HG03442 (cell line): ENCODE results near the gene RAVER1.
A peak's percentile ranks its signal among the peaks of the same experiment; 100 is the strongest.
"Not testable (repeated sequence)": the region's sequence is repeated elsewhere in the genome, so short reads cannot be mapped to it uniquely, and the experiment has no call there.

Experiments used
- ATAC-seq: cut with Tn5 transposase; IDR thresholded peaks from one replicate; pipeline ENCODE4 v1.9.1; 2021; ENCODE audit warnings: mild to moderate bottlenecking, moderate library complexity; ENCODE audit not compliant: unreplicated experiment

RAVER1 gene

DNA sequence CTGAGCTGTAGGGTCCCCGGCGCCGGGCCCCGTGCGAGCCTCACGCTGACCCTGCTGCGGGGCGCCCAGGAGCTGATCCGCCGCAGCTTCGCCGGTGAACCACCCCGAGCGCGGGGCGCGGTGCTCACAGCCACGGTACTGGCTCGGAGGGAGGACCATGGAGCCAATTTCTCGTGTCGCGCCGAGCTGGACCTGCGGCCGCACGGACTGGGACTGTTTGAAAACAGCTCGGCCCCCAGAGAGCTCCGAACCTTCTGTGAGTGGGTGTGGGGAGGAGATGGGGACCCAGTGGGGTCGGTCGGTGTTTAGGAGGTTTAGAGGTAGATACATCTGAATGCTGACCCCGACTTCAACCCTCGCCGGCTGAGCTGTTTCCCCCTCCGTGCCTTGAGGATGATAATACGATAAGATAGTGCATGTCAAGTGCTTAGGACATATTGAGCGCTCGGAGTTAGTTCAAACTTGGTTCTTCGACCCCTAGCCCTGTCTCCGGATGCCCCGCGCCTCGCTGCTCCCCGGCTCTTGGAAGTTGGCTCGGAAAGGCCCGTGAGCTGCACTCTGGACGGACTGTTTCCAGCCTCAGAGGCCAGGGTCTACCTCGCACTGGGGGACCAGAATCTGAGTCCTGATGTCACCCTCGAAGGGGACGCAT is 41.6 kb downstream of the RAVER1 start:
- ATAC-seq = no peak

DNA sequence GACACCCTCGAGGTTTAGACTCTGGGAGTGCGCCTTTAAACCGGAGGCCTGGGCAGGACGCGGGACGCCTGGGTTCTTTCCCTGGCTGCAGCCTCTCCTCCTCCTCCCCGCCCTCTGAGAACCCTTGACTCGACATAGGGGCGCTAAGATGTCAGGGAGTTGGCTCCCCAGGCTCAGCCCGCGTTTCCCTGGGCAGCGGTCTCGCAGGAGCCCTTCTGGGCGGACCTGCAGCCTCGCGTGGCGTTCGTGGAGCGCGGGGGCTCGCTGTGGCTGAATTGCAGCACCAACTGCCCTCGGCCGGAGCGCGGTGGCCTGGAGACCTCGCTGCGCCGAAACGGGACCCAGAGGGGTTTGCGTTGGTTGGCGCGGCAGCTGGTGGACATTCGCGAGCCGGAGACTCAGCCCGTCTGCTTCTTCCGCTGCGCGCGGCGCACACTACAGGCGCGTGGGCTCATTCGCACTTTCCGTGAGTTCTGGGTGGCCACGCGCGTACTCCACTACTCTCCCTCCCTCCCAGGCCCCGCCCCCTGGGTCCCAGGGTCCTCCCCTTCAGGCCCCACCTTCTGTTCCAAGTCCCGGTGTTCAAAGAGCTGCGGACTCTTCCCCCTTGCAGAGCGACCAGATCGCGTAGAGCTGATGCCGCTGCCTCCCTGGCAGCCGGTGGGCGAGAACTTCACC is 42.3 kb downstream of the RAVER1 start:
- no peak for ATAC-seq

DNA sequence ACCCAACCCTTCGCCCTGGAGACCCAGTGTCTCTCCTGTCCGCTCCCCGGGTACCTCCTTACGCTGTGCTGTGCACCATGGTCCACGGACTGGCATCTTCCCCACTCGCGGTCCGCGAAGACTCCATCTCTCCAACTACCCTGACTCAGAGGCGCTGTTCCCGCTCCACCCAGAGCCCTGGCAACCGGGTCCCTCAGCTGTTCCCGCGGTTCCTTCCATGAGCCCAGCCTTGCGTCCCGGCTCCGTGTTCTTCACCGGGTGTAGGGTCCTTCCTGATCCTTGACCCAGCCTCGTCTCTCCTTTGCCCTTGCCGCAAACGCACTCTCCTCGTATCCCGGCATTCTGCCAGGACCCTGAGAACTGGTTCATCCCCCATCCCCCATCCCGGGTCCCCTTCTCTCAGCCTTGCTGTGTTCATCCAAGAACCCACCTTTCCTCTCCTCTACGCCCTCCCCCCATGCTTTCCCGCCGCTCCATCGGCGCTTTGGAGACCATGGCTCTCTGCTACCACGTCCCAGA is 42.9 kb downstream of the RAVER1 start:
- no peak for ATAC-seq

DNA sequence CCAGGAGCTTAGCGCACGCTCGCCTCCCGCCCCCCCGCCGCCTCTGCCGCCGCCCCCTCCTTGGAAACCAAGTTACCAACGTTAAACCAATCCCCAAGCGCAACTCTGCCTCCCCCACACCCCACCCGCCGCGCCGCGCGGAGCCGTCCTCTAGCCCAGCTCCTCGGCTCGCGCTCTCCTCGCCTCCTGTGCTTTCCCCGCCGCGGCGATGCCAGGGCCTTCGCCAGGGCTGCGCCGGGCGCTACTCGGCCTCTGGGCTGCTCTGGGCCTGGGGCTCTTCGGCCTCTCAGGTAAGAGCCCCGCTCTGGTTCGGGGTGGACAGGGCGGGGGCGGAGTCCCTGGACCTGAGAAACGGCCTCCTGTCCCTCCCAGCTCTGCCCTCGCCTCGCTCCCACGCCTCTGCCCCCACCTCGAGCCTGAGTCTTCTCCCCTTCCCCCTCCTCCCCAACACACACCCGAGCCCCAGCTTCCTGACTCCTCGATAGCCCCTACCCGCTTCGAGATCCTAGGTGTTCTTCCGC is 43.4 kb downstream of the RAVER1 start, which contains the start of gene ICAM5:
ICAM5 (plus strand) TSS at position 117 of the 521 bp plus-strand sequence; CDS start at position 209, 92 bp downstream.
- ATAC-seq = no peak

DNA sequence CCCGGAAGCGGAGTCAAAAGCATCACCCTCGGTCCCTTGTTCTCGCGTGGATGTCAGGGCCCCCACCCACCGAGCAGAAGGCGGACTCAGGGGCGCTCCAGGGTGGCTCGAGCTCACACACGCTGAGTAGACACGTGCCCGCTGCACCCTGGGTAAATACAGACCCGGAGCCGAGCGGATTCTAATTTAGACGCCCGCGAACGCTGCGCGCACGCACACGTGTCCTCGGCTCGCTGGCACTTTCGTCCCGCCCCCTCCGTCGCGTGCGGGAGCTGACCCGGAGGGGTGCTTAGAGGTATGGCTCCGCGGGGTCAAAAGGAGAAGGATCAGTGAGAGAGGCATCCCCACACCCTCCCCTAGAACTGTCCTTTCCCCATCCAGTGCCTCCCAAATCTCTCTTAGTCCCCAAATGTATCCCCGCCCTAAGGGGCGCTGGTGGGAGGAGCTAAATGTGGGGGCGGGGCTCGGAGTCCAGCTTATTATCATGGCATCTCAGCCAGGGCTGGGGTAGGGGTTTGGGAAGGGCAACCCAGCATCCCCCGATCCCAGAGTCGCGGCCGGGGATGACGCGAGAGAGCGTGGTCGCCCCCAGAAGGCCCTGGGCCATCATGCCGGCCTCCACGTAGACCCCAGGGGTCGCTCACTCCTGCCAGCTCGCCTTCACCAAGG is 44.0 kb downstream of the RAVER1 start:
- no peak for ATAC-seq

DNA sequence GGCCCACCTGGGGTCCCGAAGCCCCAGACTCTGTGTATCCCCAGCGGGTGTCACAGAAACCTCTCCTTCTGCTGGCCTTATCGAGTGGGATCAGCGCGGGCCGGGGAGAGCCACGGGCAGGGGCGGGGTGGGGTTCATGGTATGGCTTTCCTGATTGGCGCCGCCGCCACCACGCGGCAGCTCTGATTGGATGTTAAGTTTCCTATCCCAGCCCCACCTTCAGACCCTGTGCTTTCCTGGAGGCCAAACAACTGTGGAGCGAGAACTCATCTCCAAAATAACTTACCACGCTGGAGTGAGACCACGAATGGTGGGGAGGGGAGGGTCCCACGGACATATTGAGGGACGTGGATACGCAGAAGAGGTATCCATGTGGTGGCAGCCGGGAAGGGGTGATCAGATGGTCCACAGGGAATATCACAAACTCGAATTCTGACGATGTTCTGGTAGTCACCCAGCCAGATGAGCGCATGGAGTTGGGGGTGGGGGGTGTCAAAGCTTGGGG is 44.6 kb downstream of the RAVER1 start:
- no peak for ATAC-seq

DNA sequence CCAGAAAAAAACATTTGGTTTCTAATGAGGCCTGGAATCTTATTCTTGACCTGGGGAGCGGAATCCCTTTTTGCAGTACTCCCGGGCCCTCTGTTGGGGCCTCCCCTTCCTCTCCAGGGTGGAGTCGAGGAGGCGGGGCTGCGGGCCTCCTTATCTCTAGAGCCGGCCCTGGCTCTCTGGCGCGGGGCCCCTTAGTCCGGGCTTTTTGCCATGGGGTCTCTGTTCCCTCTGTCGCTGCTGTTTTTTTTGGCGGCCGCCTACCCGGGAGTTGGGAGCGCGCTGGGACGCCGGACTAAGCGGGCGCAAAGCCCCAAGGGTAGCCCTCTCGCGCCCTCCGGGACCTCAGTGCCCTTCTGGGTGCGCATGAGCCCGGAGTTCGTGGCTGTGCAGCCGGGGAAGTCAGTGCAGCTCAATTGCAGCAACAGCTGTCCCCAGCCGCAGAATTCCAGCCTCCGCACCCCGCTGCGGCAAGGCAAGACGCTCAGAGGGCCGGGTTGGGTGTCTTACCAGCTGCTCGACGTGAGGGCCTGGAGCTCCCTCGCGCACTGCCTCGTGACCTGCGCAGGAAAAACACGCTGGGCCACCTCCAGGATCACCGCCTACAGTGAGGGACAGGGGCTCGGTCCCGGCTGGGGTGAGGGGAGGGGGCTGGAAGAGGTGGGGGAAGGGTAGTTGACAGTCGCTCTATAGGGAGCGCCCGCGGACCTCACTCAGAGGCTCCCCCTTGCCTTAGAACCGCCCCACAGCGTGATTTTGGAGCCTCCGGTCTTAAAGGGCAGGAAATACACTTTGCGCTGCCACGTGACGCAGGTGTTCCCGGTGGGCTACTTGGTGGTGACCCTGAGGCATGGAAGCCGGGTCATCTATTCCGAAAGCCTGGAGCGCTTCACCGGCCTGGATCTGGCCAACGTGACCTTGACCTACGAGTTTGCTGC is 46.3 kb downstream of the RAVER1 start, which contains the start of gene ICAM4:
ICAM4 (plus strand) TSS at position 153 of the 935 bp plus-strand sequence; CDS start at position 211, 58 bp downstream.
- ATAC-seq = no peak

DNA sequence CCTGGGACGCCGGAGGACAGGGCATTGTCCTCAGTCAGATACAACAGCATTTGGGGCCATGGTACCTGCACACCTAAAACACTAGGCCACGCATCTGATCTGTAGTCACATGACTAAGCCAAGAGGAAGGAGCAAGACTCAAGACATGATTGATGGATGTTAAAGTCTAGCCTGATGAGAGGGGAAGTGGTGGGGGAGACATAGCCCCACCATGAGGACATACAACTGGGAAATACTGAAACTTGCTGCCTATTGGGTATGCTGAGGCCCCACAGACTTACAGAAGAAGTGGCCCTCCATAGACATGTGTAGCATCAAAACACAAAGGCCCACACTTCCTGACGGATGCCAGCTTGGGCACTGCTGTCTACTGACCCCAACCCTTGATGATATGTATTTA is 47.9 kb downstream of the RAVER1 start:
- ATAC-seq = no peak

DNA sequence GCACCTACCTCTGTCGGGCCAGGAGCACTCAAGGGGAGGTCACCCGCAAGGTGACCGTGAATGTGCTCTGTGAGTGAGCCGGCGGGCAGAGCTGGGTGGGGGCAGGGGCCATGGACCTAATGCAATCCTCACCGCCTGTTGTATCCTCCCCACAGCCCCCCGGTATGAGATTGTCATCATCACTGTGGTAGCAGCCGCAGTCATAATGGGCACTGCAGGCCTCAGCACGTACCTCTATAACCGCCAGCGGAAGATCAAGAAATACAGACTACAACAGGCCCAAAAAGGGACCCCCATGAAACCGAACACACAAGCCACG is 48.4 kb downstream of the RAVER1 start:
- ATAC-seq = no peak

DNA sequence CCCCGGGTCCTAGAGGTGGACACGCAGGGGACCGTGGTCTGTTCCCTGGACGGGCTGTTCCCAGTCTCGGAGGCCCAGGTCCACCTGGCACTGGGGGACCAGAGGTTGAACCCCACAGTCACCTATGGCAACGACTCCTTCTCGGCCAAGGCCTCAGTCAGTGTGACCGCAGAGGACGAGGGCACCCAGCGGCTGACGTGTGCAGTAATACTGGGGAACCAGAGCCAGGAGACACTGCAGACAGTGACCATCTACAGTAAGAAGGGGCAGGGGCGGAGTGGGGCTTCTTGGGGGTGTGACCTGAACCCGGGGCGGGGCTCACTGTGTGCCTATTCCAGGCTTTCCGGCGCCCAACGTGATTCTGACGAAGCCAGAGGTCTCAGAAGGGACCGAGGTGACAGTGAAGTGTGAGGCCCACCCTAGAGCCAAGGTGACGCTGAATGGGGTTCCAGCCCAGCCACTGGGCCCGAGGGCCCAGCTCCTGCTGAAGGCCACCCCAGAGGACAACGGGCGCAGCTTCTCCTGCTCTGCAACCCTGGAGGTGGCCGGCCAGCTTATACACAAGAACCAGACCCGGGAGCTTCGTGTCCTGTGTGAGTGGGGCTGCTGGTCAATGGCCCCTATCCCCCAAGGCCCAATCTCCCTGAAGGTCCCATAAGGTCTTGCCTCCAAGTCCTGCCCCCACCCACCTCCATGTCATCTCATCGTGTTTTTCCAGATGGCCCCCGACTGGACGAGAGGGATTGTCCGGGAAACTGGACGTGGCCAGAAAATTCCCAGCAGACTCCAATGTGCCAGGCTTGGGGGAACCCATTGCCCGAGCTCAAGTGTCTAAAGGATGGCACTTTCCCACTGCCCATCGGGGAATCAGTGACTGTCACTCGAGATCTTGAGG is 49.0 kb downstream of the RAVER1 start:
- no peak for ATAC-seq

DNA sequence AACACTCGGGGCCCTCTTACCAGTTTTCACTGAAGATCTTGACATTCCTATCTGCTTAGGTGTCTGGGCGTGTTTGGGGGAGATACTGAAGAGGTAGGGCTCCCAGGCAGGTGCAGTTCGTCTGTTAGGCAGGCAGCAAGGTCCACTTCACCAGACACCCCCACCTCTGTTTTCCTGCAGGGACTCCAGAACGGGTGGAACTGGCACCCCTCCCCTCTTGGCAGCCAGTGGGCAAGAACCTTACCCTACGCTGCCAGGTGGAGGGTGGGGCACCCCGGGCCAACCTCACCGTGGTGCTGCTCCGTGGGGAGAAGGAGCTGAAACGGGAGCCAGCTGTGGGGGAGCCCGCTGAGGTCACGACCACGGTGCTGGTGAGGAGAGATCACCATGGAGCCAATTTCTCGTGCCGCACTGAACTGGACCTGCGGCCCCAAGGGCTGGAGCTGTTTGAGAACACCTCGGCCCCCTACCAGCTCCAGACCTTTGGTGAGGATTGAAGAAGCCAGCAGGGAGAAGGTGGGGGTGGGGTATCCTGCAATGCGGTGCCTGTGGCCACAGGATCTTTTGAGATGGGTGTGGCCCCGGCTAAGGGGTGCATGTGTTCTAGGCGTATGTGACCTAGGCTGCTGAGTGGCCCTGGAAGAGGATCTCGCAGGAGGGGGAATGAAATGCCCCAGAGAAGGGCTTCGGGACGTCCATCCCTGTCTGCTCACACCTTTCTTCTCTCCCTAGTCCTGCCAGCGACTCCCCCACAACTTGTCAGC is 49.8 kb downstream of the RAVER1 start:
- no peak for ATAC-seq

DNA sequence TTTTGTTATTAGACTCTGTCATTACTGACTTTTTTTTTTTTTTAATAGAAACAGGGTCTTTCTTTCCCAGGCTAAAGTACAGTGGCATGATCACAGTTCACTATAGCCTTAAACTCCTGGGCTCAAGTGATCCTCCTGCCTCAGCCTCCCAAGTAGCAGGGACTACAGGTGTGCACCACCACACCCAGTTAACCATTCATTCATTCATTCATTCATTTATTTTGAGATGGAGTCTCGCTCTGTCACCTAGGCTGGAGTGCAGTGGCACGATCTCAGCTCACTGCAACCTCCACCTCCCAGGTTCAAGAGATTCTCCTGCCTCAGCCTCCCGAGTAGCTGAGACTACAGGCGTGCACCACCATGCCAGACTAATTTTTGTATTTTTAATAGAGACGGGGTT is 51.3 kb downstream of the RAVER1 start:
- ATAC-seq = not testable (repeated sequence)

DNA sequence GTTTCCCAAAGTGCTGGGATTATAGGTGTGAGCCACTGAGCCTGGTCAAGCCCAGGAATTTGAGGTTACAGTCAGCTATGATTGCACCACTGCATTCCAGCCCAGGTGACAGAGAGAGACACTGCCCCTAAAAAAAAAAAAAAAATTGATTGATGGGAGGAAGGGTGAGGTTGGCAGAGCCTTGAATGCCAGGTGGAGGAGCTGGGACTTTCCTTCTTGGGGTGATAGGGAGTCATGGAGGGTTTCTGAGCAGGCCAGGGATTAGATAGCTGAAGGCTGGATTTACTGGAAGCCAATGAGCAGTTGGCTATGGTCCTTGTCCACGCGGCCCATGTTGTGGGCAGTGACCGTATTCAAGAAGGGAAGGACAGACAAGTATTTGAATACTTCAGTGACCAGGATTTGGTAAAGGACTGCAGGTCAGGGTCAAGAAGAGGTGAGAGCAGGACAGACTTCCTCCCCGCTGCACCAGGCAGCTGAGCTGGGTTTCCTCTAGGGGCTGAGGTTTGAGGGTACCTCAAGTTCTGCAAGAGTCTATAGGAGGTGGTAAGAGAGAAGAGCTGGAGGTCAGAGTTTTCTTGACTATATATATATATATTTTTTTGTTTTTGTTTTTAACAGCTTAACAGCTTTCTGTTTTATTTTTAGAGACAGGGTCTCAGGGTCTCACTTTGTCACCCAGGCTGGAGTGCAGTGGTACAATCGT is 53.4 kb downstream of the RAVER1 start:
- ATAC-seq = no peak

DNA sequence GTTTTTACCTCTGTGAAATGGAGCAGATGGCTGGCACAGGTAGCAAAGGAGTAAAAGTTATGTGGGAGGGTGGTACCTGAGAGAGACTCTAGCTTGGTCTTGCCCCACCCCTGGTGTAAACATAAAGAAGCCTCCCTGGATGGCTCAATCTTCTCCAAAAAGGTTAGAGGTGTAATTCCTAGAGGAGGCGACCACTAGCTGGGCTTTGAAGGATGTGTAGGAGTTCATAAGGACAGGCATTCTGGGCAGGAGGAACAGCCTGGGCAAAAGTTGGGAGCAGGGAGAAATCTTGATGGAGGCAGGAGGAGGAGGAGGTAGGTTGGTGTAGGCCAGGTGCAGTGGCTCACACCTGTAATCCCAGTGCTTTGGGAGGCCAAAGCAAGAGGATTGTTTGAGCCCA is 54.4 kb downstream of the RAVER1 start:
- ATAC-seq = no peak

DNA sequence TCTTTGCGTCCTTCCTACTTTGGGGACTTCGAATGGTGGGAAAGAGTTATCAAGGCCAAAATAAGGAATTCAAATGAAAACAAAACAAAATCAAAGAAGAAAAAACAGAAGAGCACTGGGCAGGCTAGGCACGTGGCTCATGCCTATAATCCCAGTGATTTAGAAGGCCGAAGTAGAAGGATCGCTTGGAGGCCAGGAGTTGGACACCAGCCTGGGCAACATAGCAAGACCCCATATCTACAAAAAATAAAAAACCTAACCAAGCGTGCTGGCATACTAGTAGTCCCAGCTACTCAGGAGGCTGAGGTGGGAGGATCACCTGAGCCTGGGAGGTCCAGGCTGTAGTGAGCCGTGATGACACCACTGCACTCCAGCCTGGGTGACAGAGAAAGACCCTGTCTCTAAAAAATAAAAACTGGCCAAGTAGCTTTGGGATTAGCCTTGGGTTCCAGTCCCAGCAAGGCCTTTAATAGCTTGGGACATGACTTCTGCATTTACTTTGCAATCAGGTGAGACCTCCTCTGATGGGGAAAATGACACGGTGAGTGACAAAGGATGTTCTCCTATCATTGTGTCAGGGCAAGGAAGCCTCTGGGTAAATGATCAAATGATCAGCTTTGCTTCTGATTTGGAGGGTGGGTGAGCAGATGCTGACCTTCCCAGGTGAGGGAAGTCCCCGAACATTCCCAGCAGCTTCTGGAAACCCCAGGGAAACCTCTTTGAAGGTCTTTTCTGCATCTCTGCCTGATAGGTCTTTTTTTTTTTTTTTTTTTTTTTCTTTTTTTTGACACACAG is 55.3 kb downstream of the RAVER1 start:
- ATAC-seq = no peak

DNA sequence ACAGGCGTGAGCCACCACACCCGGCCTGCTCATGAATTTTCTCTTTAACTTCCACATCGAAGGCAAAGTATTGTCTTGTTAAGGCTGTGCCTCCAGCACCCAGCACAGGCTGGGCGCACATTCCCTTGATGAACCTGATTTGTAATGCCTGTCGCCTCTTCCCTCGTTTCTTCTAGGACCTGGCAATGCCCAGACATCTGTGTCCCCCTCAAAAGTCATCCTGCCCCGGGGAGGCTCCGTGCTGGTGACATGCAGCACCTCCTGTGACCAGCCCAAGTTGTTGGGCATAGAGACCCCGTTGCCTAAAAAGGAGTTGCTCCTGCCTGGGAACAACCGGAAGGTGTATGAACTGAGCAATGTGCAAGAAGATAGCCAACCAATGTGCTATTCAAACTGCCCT is 58.7 kb downstream of the RAVER1 start:
- ATAC-seq = no peak

DNA sequence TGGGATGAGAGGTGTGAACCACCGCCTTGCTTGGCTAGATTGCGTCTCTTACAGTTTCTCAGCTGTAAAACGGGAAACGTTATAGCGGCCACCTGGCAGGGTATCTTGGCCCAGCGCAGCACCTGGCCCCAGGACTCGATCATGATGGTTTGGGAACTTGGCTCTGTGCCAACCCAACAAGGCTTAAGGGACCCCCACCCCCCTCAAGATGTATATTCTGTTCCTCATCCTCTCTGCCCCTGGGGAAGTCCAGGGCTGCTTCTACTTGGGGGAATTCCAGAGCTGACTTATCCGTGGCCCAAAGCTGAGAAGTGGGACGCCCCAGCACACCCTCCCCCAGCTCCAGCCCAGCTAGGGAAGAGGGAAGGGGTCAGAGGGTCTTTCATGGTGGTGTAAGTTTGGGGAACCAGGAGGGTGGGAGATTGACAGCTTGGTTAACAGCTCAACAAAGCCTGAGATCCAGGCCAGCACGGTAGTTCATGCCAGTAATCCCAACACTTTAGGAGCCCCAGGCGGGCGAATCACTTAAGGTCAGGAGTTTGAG is 61.7 kb downstream of the RAVER1 start:
- peak; percentile 13 for ATAC-seq
